ENCODE results near the gene SH3PXD2B.
A peak's percentile ranks its signal among the peaks of the same experiment; 100 is the strongest.
"Not testable (repeated sequence)": the region's sequence is repeated elsewhere in the genome, so short reads cannot be mapped to it uniquely, and the experiment has no call there.

Gene SH3PXD2B

GRCh38 chr5:172398645-172399044, 55.7 kb downstream of the SH3PXD2B start:
- not testable (repeated sequence) for DNase-seq

- DNase-seq = not testable (repeated sequence)
Observed at GRCh38 chr5:172396994-172397393, 57.3 kb downstream of the SH3PXD2B start.

GRCh38 chr5:172396220-172396619, 58.1 kb downstream of the SH3PXD2B start:
- no peak for DNase-seq

- peak; percentile 28 for DNase-seq
Observed at GRCh38 chr5:172395483-172395882, 58.8 kb downstream of the SH3PXD2B start.

GRCh38 chr5:172389578-172390112, 64.7 kb downstream of the SH3PXD2B start:
- DNase-seq = no peak

GRCh38 chr5:172388246-172388733, 66.0 kb downstream of the SH3PXD2B start:
- DNase-seq = no peak

- DNase-seq = no peak
Observed at GRCh38 chr5:172385707-172386106, 68.6 kb downstream of the SH3PXD2B start.

- no peak for DNase-seq
Observed at GRCh38 chr5:172385010-172385563, 69.2 kb downstream of the SH3PXD2B start.

- peak; percentile 57 for DNase-seq
Observed at GRCh38 chr5:172383191-172383802, 71.0 kb downstream of the SH3PXD2B start.

GRCh38 chr5:172380987-172381643, 73.2 kb downstream of the SH3PXD2B start:
- DNase-seq = peak; percentile 52

- DNase-seq = peak; percentile 11
Observed at GRCh38 chr5:172380301-172380986, 73.9 kb downstream of the SH3PXD2B start.

GRCh38 chr5:172379481-172379880, 74.8 kb downstream of the SH3PXD2B start:
- no peak for DNase-seq

- DNase-seq = no peak
Observed at GRCh38 chr5:172377856-172378255, 76.5 kb downstream of the SH3PXD2B start.

GRCh38 chr5:172377438-172377837, 76.9 kb downstream of the SH3PXD2B start:
- no peak for DNase-seq

GRCh38 chr5:172374783-172375182, 79.5 kb downstream of the SH3PXD2B start:
- DNase-seq = no peak

GRCh38 chr5:172373680-172374079, 80.6 kb downstream of the SH3PXD2B start:
- DNase-seq = no peak

- no peak for DNase-seq
Observed at GRCh38 chr5:172371684-172372083, 82.6 kb downstream of the SH3PXD2B start.

- DNase-seq = peak; percentile 38
Observed at GRCh38 chr5:172370648-172371545, 83.4 kb downstream of the SH3PXD2B start.

- no peak for DNase-seq
Observed at GRCh38 chr5:172370237-172370640, 84.1 kb downstream of the SH3PXD2B start.

- DNase-seq = not testable (repeated sequence)
Observed at GRCh38 chr5:172368699-172369098, 85.6 kb downstream of the SH3PXD2B start.

- DNase-seq = no peak
Observed at GRCh38 chr5:172365948-172366608, 88.2 kb downstream of the SH3PXD2B start.

- no peak for DNase-seq
Observed at GRCh38 chr5:172364773-172365172, 89.6 kb downstream of the SH3PXD2B start.
